HG03175 (cell line): ENCODE data around the gene CDK17.
"Not testable (repeated sequence)": the region's sequence is repeated elsewhere in the genome, so short reads cannot be mapped to it uniquely, and the experiment has no call there.

ENCODE experiments used
- ATAC-seq: cut with Tn5 transposase; IDR thresholded peaks from one replicate; pipeline ENCODE4 v1.9.1; 2021; ENCODE audit warnings: mild to moderate bottlenecking, moderate library complexity; ENCODE audit not compliant: unreplicated experiment

The CDK17 gene

GRCh38 chr12:96419576-96420276, 19.5 kb upstream of the CDK17 start:
- ATAC-seq = no peak

GRCh38 chr12:96417688-96418087, 17.4 kb upstream of the CDK17 start:
- ATAC-seq = not testable (repeated sequence)

GRCh38 chr12:96416033-96416799, 16.0 kb upstream of the CDK17 start:
- ATAC-seq = no peak

GRCh38 chr12:96414637-96415036, 14.4 kb upstream of the CDK17 start:
- no peak for ATAC-seq

GRCh38 chr12:96412431-96412830, 12.2 kb upstream of the CDK17 start:
- ATAC-seq = no peak

- ATAC-seq = no peak
Measured at GRCh38 chr12:96409731-96410130, 9.5 kb upstream of the CDK17 start.

- ATAC-seq = no peak
Measured at GRCh38 chr12:96408993-96409392, 8.8 kb upstream of the CDK17 start.

- peak; percentile 98 for ATAC-seq
Measured at GRCh38 chr12:96407429-96408097, 7.3 kb upstream of the CDK17 start.

GRCh38 chr12:96404696-96405095, 4.5 kb upstream of the CDK17 start:
- ATAC-seq = no peak

- no peak for ATAC-seq
Measured at GRCh38 chr12:96403870-96404269, 3.6 kb upstream of the CDK17 start.

GRCh38 chr12:96402522-96402921, 2.3 kb upstream of the CDK17 start:
- not testable (repeated sequence) for ATAC-seq

- no peak for ATAC-seq
Measured at GRCh38 chr12:96402061-96402460, 1.8 kb upstream of the CDK17 start.

GRCh38 chr12:96401076-96401871, 1.0 kb upstream of the CDK17 start:
- ATAC-seq = peak; percentile 29

GRCh38 chr12:96400631-96401075, 414 bp upstream of the CDK17 start:
- peak; percentile 8 for ATAC-seq

- ATAC-seq = peak; percentile 38
Measured at GRCh38 chr12:96399120-96399918, 920 bp downstream of the CDK17 start.

GRCh38 chr12:96398424-96399119, 1.7 kb downstream of the CDK17 start:
- ATAC-seq = no peak

GRCh38 chr12:96397756-96398423, 2.3 kb downstream of the CDK17 start:
- no peak for ATAC-seq

GRCh38 chr12:96396914-96397313, 3.3 kb downstream of the CDK17 start:
- ATAC-seq = no peak

GRCh38 chr12:96396209-96396608, 4.0 kb downstream of the CDK17 start:
- no peak for ATAC-seq
